ENCODE results near the gene ZNF239. TPM values are rescaled to one million over a fixed set of nuclear protein-coding genes. Genes with fewer than 3 reads are reported as not detected.
"Not testable (repeated sequence)": the region's sequence is repeated elsewhere in the genome, so short reads cannot be mapped to it uniquely, and the experiment has no call there.

Gene ZNF239
- total RNA-seq, 1 donor from 2014 or later = 16.9 TPM

DNA sequence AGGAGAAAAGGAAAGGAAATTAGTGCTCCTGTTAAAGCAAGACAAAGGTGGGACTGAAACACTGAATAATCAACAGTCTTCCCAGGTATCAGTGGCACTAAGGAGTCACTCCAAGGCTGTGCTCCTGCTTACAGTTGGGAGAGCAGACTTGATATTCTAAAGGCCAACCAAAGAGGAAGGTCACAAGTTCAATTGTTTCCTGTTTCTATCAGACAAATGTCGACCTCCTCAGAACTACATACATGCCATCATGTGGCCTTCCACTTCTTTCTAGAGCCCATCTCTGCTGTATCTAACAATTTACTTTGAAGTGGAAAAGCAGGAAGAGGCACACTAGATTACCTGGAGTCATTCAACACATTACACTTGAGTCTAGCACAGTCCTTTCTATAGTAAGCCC, 3.4 kb downstream of the ZNF239 start:
- Histone ChIP-seq H3K4me2 (no peak overlapping the region), H3K27me3 (peaks cover 30% of the 10 kb centered on the region), H3K9ac (no peak overlapping the region), H2AFZ (replicated peaks) (no peak overlapping the region), H3K27ac (no peak overlapping the region), H3K79me2 (ENCODE audit: low read depth) (no peaks in the 10 kb centered on the region), H3F3A (ENCODE audit: low read depth) (peaks cover 3% of the 10 kb centered on the region), H3K36me3 (no peaks in the 10 kb centered on the region), H3K4me1 (peaks cover 13% of the 10 kb centered on the region), H3K9me3 (ENCODE audit: low read depth) (no peaks in the 10 kb centered on the region), H4K20me1 (ENCODE audit: low read depth) (no peaks in the 10 kb centered on the region), H3K4me3 (no peak overlapping the region)
- TF ChIP-seq EZH2phosphoT487 (IDR thresholded peaks at IDR 0.05) (no peak), EZH2 (IDR thresholded peaks at IDR 0.05) (no peak)
- TF ChIP-seq, protein P1, sequence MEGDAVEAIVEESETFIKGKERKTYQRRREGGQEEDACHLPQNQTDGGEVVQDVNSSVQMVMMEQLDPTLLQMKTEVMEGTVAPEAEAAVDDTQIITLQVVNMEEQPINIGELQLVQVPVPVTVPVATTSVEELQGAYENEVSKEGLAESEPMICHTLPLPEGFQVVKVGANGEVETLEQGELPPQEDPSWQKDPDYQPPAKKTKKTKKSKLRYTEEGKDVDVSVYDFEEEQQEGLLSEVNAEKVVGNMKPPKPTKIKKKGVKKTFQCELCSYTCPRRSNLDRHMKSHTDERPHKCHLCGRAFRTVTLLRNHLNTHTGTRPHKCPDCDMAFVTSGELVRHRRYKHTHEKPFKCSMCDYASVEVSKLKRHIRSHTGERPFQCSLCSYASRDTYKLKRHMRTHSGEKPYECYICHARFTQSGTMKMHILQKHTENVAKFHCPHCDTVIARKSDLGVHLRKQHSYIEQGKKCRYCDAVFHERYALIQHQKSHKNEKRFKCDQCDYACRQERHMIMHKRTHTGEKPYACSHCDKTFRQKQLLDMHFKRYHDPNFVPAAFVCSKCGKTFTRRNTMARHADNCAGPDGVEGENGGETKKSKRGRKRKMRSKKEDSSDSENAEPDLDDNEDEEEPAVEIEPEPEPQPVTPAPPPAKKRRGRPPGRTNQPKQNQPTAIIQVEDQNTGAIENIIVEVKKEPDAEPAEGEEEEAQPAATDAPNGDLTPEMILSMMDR (IDR thresholded peaks at IDR 0.05) = no peak
- Mint-ChIP-seq H3K27me3 (ENCODE audit: insufficient read depth, low read depth) (no peaks in the 10 kb centered on the region), H3K9me3 (peaks cover 22% of the 10 kb centered on the region), H3K4me1 (peaks cover 11% of the 10 kb centered on the region), H3K36me3 (peaks cover 23% of the 10 kb centered on the region), H3K4me3 (no peak overlapping the region), H3K27ac (no peak overlapping the region)
- DNase-seq (ENCODE audit: low spot score) = no peak

DNA sequence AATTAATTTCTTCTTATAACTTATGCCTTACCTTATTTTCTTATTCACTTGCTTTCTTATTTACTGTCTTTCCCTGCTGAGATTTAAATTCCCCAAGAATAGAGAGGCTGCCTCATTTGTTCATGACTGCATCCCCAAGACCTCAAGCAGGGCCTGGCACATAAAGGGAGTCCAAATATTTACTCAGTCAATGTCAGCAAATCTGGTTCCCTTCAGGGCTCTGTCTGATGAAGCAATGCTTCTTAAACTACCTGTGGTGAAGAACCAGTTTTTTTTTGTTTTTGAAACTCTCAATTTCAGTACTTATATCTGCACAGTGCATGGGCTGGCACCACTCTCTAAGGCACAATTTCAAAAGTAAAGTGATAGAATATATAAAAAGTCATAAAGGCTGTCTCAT, 4.7 kb downstream of the ZNF239 start:
- peaks cover 27% of the 10 kb centered on the region for H3K36me3 Mint-ChIP-seq
- no peak overlapping the region for H3K9ac ChIP-seq
- no peaks in the 10 kb centered on the region for H3K79me2 ChIP-seq (ENCODE audit: low read depth)
- no peak for DNase-seq (ENCODE audit: low spot score)
- H3K27ac ChIP-seq = no peak overlapping the region
- H2AFZ ChIP-seq (replicated peaks) = no peak overlapping the region
- peaks cover 3% of the 10 kb centered on the region for H3F3A ChIP-seq (ENCODE audit: low read depth)
- peaks cover 13% of the 10 kb centered on the region for H3K4me1 ChIP-seq
- H3K27me3 Mint-ChIP-seq (ENCODE audit: insufficient read depth, low read depth) = no peaks in the 10 kb centered on the region
- no peak overlapping the region for H3K4me3 ChIP-seq
- no peak overlapping the region for H3K4me3 Mint-ChIP-seq
- no peaks in the 10 kb centered on the region for H3K9me3 ChIP-seq (ENCODE audit: low read depth)
- no peak overlapping the region for H3K27ac Mint-ChIP-seq
- peaks cover 9% of the 10 kb centered on the region for H3K4me1 Mint-ChIP-seq
- peaks cover 17% of the 10 kb centered on the region for H3K27me3 ChIP-seq
- TF ChIP-seq EZH2phosphoT487 (IDR thresholded peaks at IDR 0.05) (no peak), EZH2 (IDR thresholded peaks at IDR 0.05) (no peak)
- TF ChIP-seq, protein P1 (IDR thresholded peaks at IDR 0.05) = no peak
- H4K20me1 ChIP-seq (ENCODE audit: low read depth) = no peaks in the 10 kb centered on the region
- H3K9me3 Mint-ChIP-seq = peaks cover 14% of the 10 kb centered on the region
- H3K4me2 ChIP-seq = no peak overlapping the region
- no peaks in the 10 kb centered on the region for H3K36me3 ChIP-seq

DNA sequence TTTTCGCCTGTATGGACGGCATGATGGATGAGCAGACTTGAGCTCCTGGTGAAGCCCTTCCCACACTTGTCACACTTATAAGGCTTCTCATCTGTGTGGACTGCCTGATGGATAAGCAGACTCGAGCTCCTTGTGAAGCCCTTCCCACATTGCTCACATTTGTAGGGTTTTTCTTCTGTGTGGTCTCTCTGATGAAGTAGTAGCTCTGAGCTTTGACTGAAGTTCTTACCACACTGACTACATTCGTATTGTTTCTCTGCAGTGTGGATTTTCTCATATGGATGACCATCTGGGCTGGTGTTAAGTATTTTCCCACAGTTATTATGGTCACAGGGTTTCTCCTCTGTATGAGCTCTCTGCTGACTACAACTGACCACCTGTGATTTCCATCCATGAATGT, 17.2 kb downstream of the ZNF239 start:
- no peak overlapping the region for H3K9ac ChIP-seq
- no peak overlapping the region for H2AFZ ChIP-seq (replicated peaks)
- peaks cover 10% of the 10 kb centered on the region for H3K9me3 ChIP-seq (ENCODE audit: low read depth)
- Mint-ChIP-seq H3K4me1 (no peaks in the 10 kb centered on the region), H3K9me3 (peaks cover 66% of the 10 kb centered on the region), H3K36me3 (peaks cover 65% of the 10 kb centered on the region), H3K4me3 (no peak overlapping the region), H3K27me3 (ENCODE audit: insufficient read depth, low read depth) (peaks cover 4% of the 10 kb centered on the region), H3K27ac (no peak overlapping the region)
- H3K79me2 ChIP-seq (ENCODE audit: low read depth) = no peaks in the 10 kb centered on the region
- no peak overlapping the region for H3K4me3 ChIP-seq
- H3K4me1 ChIP-seq = no peaks in the 10 kb centered on the region
- TF ChIP-seq, protein P1 (IDR thresholded peaks at IDR 0.05) = no peak
- TF ChIP-seq EZH2phosphoT487 (IDR thresholded peaks at IDR 0.05) (no peak), EZH2 (IDR thresholded peaks at IDR 0.05) (no peak)
- H3K27ac ChIP-seq = no peak overlapping the region
- no peak overlapping the region for H3K4me2 ChIP-seq
- no peaks in the 10 kb centered on the region for H3K27me3 ChIP-seq
- H3F3A ChIP-seq (ENCODE audit: low read depth) = no peaks in the 10 kb centered on the region
- DNase-seq (ENCODE audit: low spot score) = no peak
- no peaks in the 10 kb centered on the region for H4K20me1 ChIP-seq (ENCODE audit: low read depth)
- H3K36me3 ChIP-seq = peaks cover 38% of the 10 kb centered on the region

DNA sequence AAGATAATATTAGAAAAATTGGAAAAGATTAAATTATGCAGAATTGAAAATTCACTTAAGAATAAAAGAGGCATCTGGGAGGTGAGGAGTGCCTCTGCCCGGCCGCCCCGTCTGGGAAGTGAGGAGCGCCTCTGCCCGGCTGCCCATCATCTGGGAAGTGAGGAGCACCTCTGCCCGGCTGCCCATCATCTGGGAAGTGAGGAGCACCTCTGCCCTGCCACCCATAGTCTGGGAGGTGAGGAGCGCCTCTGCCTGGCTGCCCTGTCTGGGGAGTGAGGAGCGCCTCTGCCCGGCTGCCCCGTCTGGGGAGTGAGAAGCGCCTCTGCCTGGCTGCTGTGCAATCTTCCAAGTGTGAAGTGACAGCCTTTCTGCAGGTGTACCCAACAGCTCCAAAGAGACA, 30.7 kb downstream of the ZNF239 start:
- H3K4me1 Mint-ChIP-seq; H3K4me1 ChIP-seq; H3K4me2 ChIP-seq; H3K9me3 ChIP-seq (ENCODE audit: low read depth); H3K27ac ChIP-seq; H3K27ac Mint-ChIP-seq; DNase-seq (ENCODE audit: low spot score); H3K4me3 ChIP-seq; H3K4me3 Mint-ChIP-seq; H3K36me3 ChIP-seq; H3K9ac ChIP-seq; H2AFZ ChIP-seq (replicated peaks); H3K27me3 ChIP-seq; H3F3A ChIP-seq (ENCODE audit: low read depth); H4K20me1 ChIP-seq (ENCODE audit: low read depth); H3K79me2 ChIP-seq (ENCODE audit: low read depth); H3K36me3 Mint-ChIP-seq: not testable (repeated sequence)
- peaks cover 10% of the 10 kb centered on the region for H3K27me3 Mint-ChIP-seq (ENCODE audit: insufficient read depth, low read depth)
- H3K9me3 Mint-ChIP-seq = peaks cover 19% of the 10 kb centered on the region

Measured in neural progenitor cell (in vitro differentiated cells).